Measurements from ENCODE around the gene B3GALT5. TPM values are rescaled to one million over a fixed set of nuclear protein-coding genes. Genes with fewer than 3 reads are reported as not detected.

B3GALT5 gene
- total and polyA plus RNA-seq, 2 experiments from 2014 or later = 3.1 to 7.0 TPM

DNA sequence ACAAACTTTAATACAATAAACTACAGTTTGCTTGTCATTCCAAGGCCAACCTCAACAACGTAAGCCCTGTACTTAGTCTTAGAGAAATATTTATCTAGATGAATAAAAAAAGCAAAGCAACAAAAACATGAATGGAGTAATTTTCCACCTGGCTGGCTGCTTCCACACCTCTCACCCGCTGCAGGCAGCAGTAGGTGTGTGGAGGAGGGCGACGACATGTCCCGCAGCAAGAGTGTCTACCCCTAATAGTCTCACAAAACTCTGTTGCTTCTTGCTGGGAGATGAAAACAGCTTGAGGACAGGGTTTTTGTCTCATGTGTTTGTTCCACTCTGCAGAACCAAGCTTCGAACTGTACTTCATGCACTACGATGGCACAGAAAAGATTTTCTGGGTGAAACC, 83.5 kb downstream of the B3GALT5 start:
- 93% methylated on average over 7 of the region's 7 CpGs for WGBS (ENCODE audit: low lambda C conversion rate, missing lambda C conversion rate)

DNA sequence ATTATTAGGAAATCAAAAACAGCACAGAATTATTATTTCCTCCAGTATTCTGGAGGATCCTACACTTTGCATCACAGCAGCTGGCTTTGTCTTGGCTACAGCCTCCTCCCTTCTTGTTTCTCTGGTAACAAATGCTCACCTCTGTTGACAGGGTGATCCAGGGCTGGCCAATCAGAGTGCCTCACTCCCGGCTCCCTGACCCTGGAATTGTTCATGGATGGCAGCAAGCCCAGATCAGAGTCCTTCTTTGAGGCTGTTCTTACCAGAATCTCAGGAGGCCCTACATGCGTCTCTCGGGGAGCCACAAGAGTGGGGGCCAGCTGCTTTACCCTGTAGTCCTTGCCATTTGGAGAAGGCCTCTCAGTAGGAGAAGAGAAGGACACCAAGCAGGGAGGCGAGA, 83.9 kb downstream of the B3GALT5 start:
- no peak overlapping the region for H2AFZ ChIP-seq
- H3K27ac ChIP-seq = no peak overlapping the region
- H3K27me3 ChIP-seq = no peaks in the 10 kb centered on the region
- no peak overlapping the region for H3K4me2 ChIP-seq
- no peaks in the 10 kb centered on the region for H3K79me2 ChIP-seq
- H3K9me2 ChIP-seq (replicated peaks; ENCODE audit: insufficient read depth) = no peaks in the 10 kb centered on the region
- no peak for TF ChIP-seq CTCF (IDR thresholded peaks at IDR 0.05; ENCODE audit: poor library complexity)
- no peak for TF ChIP-seq EZH2phosphoT487 (IDR thresholded peaks at IDR 0.05; ENCODE audit: low read depth, severe bottlenecking, unreplicated experiment)
- TF ChIP-seq EZH2 (IDR thresholded peaks at IDR 0.05; ENCODE audit: borderline replicate concordance) = no peak
- DNase-seq (ENCODE audit: low spot score) = no peak
- H3K9me3 ChIP-seq (ENCODE audit: low read depth) = no peaks in the 10 kb centered on the region
- WGBS (ENCODE audit: low lambda C conversion rate, missing lambda C conversion rate) = 87% methylated on average over 4 of the region's 4 CpGs
- H3K4me3 ChIP-seq = no peak overlapping the region
- H4K20me1 ChIP-seq (ENCODE audit: insufficient read depth, poor library complexity, severe bottlenecking) = no peaks in the 10 kb centered on the region
- H3K4me1 ChIP-seq (ENCODE audit: insufficient read depth) = no peaks in the 10 kb centered on the region
- no peaks in the 10 kb centered on the region for H3K36me3 ChIP-seq (replicated peaks; ENCODE audit: insufficient read depth, low read depth)

More for the DNA sequence above, 83.5 kb downstream of the B3GALT5 start:
- Histone ChIP-seq H3K27me3 (no peaks in the 10 kb centered on the region), H3K4me2 (no peak overlapping the region), H3K27ac (no peak overlapping the region), H4K20me1 (ENCODE audit: insufficient read depth, poor library complexity, severe bottlenecking) (no peaks in the 10 kb centered on the region), H3K4me3 (no peak overlapping the region), H3K79me2 (no peaks in the 10 kb centered on the region), H3K4me1 (ENCODE audit: insufficient read depth) (no peaks in the 10 kb centered on the region), H3K36me3 (replicated peaks; ENCODE audit: insufficient read depth, low read depth) (no peaks in the 10 kb centered on the region), H3K9me3 (ENCODE audit: low read depth) (no peaks in the 10 kb centered on the region), H2AFZ (no peak overlapping the region), H3K9me2 (replicated peaks; ENCODE audit: insufficient read depth) (no peaks in the 10 kb centered on the region)
- TF ChIP-seq EZH2phosphoT487 (IDR thresholded peaks at IDR 0.05; ENCODE audit: low read depth, severe bottlenecking, unreplicated experiment) = no peak
- TF ChIP-seq EZH2 (IDR thresholded peaks at IDR 0.05; ENCODE audit: borderline replicate concordance) = no peak
- no peak for TF ChIP-seq CTCF (IDR thresholded peaks at IDR 0.05; ENCODE audit: poor library complexity)
- no peak for DNase-seq (ENCODE audit: low spot score)

- no peaks in the 10 kb centered on the region for H3K27me3 ChIP-seq
- DNase-seq (ENCODE audit: low spot score) = no peak
- no peaks in the 10 kb centered on the region for H3K79me2 ChIP-seq
- H3K36me3 ChIP-seq (replicated peaks; ENCODE audit: insufficient read depth, low read depth) = no peaks in the 10 kb centered on the region
- no peak for TF ChIP-seq EZH2phosphoT487 (IDR thresholded peaks at IDR 0.05; ENCODE audit: low read depth, severe bottlenecking, unreplicated experiment)
- TF ChIP-seq EZH2 (IDR thresholded peaks at IDR 0.05; ENCODE audit: borderline replicate concordance) = no peak
- no peak for TF ChIP-seq CTCF (IDR thresholded peaks at IDR 0.05; ENCODE audit: poor library complexity)
- H3K4me1 ChIP-seq (ENCODE audit: insufficient read depth) = no peaks in the 10 kb centered on the region
- H3K4me3 ChIP-seq = no peak overlapping the region
- no peak overlapping the region for H2AFZ ChIP-seq
- 94% methylated on average over 2 of the region's 2 CpGs for WGBS (ENCODE audit: low lambda C conversion rate, missing lambda C conversion rate)
- H3K27ac ChIP-seq = no peak overlapping the region
- no peaks in the 10 kb centered on the region for H3K9me3 ChIP-seq (ENCODE audit: low read depth)
- no peaks in the 10 kb centered on the region for H3K9me2 ChIP-seq (replicated peaks; ENCODE audit: insufficient read depth)
- no peak overlapping the region for H3K4me2 ChIP-seq
- no peaks in the 10 kb centered on the region for H4K20me1 ChIP-seq (ENCODE audit: insufficient read depth, poor library complexity, severe bottlenecking)
These were observed 87.6 kb downstream of the B3GALT5 start for GRCh38 chr21:39700318-39700717.

DNA sequence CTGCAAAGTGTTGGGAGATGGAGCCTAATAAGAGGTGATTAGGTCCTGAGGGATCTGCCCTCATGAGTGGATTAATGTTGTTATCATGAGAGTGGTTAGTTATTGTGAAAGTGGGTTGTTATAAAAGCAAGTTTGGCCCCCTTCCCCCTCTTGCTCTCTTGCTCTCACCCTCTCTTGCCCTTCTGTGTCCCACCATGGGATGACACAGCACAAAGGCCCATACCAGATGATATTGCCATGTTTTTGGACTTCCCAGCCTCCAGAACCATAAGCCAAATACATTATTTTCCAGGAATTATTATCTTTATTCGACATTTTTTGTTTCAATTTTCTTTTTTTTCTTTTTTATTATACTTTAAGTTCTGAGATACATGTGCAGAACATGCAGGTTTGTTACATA, 90.8 kb downstream of the B3GALT5 start:
- Histone ChIP-seq H3K27ac (no peak overlapping the region), H2AFZ (no peak overlapping the region), H3K9me3 (ENCODE audit: low read depth) (no peaks in the 10 kb centered on the region), H3K4me3 (no peak overlapping the region), H3K4me2 (no peak overlapping the region), H4K20me1 (ENCODE audit: insufficient read depth, poor library complexity, severe bottlenecking) (no peaks in the 10 kb centered on the region), H3K4me1 (ENCODE audit: insufficient read depth) (no peaks in the 10 kb centered on the region), H3K36me3 (replicated peaks; ENCODE audit: insufficient read depth, low read depth) (no peaks in the 10 kb centered on the region), H3K9me2 (replicated peaks; ENCODE audit: insufficient read depth) (no peaks in the 10 kb centered on the region), H3K79me2 (no peaks in the 10 kb centered on the region), H3K27me3 (no peaks in the 10 kb centered on the region)
- 84% methylated on average over 1 of the region's 1 CpG for WGBS (ENCODE audit: low lambda C conversion rate, missing lambda C conversion rate)
- no peak for TF ChIP-seq EZH2phosphoT487 (IDR thresholded peaks at IDR 0.05; ENCODE audit: low read depth, severe bottlenecking, unreplicated experiment)
- TF ChIP-seq EZH2 (IDR thresholded peaks at IDR 0.05; ENCODE audit: borderline replicate concordance) = no peak
- TF ChIP-seq CTCF (IDR thresholded peaks at IDR 0.05; ENCODE audit: poor library complexity) = no peak
- no peak for DNase-seq (ENCODE audit: low spot score)
